Stimulated activated naive CD8-positive, alpha-beta T cell treated with anti-CD3 and anti-CD28 coated beads, Interleukin-15, amount 100 ng/mL, for 72 hours (primary cell): Measurements from ENCODE around the gene FGF10.

ENCODE experiments used
- ATAC-seq: fragments of 150-1000 bp; cut with Tn5 transposase; 2 replicates; pipeline ENCODE4 v1.10.0; 2021; ENCODE audit warnings: mild to moderate bottlenecking, moderate library complexity
- DNase-seq, 2 donors: peaks; one replicate each; pipeline ENCODE4 v3.0.0; 2021 to 2022
- H3K27ac Mint-ChIP-seq, 2 donors: one replicate each; pipeline ENCODE4 v1.8.0; 2022; ENCODE audit warnings: mild to moderate bottlenecking in 2 of 2, mixed read lengths in 2 of 2, moderate library complexity in 2 of 2
- H3K27me3 Mint-ChIP-seq: one replicate; pipeline ENCODE4 v1.8.0; 2022; ENCODE audit warnings: mixed read lengths
- H3K4me1 Mint-ChIP-seq: one replicate; pipeline ENCODE4 v1.8.0; 2022; ENCODE audit warnings: mild to moderate bottlenecking, mixed read lengths
- H3K4me3 Mint-ChIP-seq, 2 donors: one replicate each; pipeline ENCODE4 v1.8.0; 2022; ENCODE audit warnings: mild to moderate bottlenecking in 2 of 2, mixed read lengths in 2 of 2, moderate library complexity in 1 of 2
- H3K9me3 Mint-ChIP-seq, 2 donors: one replicate each; pipeline ENCODE4 v1.8.0; 2022; ENCODE audit warnings: mixed read lengths in 2 of 2

Gene FGF10

DNA sequence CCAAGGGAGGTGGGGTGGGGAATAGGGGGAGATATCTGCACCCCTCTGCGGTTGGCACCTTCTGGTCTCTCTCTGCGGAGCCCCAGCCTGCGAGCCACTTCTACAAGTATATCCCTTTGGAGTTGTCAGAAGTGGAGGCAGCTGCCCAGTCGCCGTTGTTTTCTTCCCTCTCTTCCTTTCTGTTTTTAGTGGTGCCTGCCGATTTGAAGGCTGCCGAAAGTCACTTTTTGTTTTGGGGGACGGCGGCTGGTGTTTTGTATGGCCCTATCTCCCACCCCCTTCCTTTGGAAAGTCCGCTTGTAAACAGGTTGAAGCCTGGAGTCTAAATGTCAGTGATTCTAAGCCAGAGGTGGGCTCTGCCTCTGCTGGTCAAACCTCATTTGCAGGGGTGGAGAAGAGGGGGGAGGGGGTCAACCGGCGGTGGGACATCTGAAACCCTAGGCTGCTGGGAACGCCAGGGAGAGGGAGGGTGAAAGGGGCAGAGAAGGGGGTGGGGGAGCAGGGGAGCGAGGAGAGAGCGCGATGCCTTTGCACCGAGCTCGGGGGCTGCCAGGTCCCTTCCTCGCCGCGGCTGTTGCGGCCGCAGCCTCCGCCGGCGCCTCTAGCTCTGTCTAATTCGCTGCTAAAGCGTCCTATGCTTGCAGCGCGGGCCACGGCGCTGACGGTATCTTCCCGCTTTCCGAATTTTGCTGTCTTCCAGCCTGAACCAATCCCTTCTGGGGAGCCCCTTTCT is at the start of gene FGF10:
FGF10 (minus strand) TSS at position 331 of the 733 bp plus-strand sequence. CDS start 738 bp downstream, outside the sequence.
- peak within 1 kb of the TSS in 1 of 2 donors; percentile 55 for H3K4me3 Mint-ChIP-seq
- H3K4me1 Mint-ChIP-seq, result peaks cover 22% of the 10 kb centered on the region
- H3K27me3 Mint-ChIP-seq, result peaks cover 51% of the 10 kb centered on the region
- no peak for DNase-seq
- H3K9me3 Mint-ChIP-seq, result no peaks in the 10 kb centered on the region
- H3K27ac Mint-ChIP-seq, result peak within 1 kb of the TSS in 1 of 2 donors; percentile 54
- no peak for ATAC-seq

DNA sequence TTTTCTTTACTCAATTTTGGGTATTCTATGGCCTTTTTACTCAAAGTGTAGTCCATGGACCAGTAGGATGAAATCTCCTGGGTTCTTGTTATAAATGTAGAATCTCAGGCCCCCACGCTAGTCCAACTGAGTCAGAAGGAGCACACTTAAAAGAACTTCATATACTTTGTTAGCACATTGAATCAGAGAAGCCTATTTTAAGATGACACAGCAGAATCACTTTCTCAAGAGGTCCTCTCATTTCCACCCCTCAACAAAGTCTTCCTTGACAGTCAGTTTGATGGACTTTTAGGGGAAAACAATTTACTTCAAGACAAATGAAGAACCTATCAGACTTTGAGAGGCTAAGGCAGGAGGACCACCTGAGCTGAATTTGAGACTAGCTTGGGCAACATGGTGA is 37.7 kb upstream of the FGF10 start:
- Mint-ChIP-seq H3K27ac (no peak overlapping the region), H3K4me3 (no peak overlapping the region), H3K27me3 (no peaks in the 10 kb centered on the region), H3K4me1 (no peaks in the 10 kb centered on the region), H3K9me3 (peaks cover 0 to 5% of the 10 kb centered on the region in 2 donors)
- DNase-seq, result no peak
- ATAC-seq, result no peak

GRCh38 chr5:44412286-44412685 is 23.1 kb upstream of the FGF10 start:
- peaks cover 9 to 11% of the 10 kb centered on the region in 2 donors for H3K9me3 Mint-ChIP-seq
- H3K27me3 Mint-ChIP-seq, result no peaks in the 10 kb centered on the region

GRCh38 chr5:44402084-44402483 is 12.9 kb upstream of the FGF10 start:
- no peaks in the 10 kb centered on the region for H3K4me1 Mint-ChIP-seq
- ATAC-seq (peak; percentile 52), DNase-seq (no peak)
- no peak overlapping the region for H3K4me3 Mint-ChIP-seq
- no peak overlapping the region for H3K27ac Mint-ChIP-seq
- H3K9me3 Mint-ChIP-seq, result no peaks in the 10 kb centered on the region
- no peaks in the 10 kb centered on the region for H3K27me3 Mint-ChIP-seq

More at GRCh38 chr5:44412286-44412685, 23.1 kb upstream of the FGF10 start:
- DNase-seq (no peak), ATAC-seq (no peak)
- no peaks in the 10 kb centered on the region for H3K4me1 Mint-ChIP-seq
- no peak overlapping the region for H3K4me3 Mint-ChIP-seq
- H3K27ac Mint-ChIP-seq, result no peak overlapping the region

DNA sequence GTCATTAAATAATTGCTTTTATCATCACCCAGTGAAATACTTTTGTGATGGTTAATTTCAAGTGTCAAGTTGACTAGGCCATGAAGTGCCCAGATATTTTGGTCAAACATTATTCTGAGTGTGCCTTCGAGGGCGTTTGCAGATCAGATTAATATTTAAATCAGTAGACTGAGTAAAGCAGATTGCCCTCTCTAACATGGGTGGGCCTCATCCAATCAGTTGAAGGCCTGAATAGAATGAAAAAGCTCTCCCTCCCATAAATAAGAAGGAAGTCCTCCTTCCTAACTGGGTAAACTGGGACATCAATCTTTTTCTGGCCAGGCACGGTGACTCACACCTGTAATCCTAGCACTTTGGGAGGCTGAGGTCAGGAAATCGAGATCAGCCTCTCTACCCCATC is 12.4 kb upstream of the FGF10 start:
- Mint-ChIP-seq H3K27me3 (no peaks in the 10 kb centered on the region), H3K9me3 (no peaks in the 10 kb centered on the region), H3K4me1 (no peaks in the 10 kb centered on the region), H3K4me3 (no peak overlapping the region), H3K27ac (no peak overlapping the region)
- DNase-seq, result no peak
- no peak for ATAC-seq

GRCh38 chr5:44398382-44398781 is 9.2 kb upstream of the FGF10 start:
- Mint-ChIP-seq H3K4me1 (no peaks in the 10 kb centered on the region), H3K9me3 (peaks cover 0 to 7% of the 10 kb centered on the region in 2 donors)

DNA sequence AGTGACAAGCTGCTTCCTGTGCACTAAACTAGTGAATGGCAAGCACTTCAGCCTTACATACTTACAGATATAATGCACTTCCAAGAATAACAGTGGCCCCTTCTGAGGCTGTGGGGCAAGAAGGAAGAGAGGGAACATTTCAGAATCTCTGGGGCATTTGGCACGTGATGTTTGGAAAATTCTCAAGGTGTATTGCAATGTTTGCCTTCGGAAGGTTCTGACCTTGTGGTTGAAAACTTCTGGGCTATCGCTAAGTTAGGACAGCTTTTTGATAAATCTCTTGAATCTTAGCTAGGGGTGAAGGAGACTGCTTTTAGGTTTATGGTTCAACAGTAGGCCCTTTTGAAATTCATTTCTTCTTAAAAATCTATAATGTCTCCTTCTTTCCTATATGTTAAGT is 7.1 kb upstream of the FGF10 start:
- Mint-ChIP-seq H3K9me3 (peaks cover 0 to 7% of the 10 kb centered on the region in 2 donors), H3K4me3 (no peak overlapping the region), H3K27ac (no peak overlapping the region), H3K27me3 (peaks cover 13% of the 10 kb centered on the region), H3K4me1 (no peaks in the 10 kb centered on the region)
- DNase-seq (no peak), ATAC-seq (no peak)

More at GRCh38 chr5:44398382-44398781, 9.2 kb upstream of the FGF10 start:
- Mint-ChIP-seq H3K27ac (peak overlapping the region in 1 of 2 donors; percentile 12), H3K4me3 (no peak overlapping the region), H3K27me3 (peaks cover 6% of the 10 kb centered on the region)
- ATAC-seq (no peak), DNase-seq (no peak)

DNA sequence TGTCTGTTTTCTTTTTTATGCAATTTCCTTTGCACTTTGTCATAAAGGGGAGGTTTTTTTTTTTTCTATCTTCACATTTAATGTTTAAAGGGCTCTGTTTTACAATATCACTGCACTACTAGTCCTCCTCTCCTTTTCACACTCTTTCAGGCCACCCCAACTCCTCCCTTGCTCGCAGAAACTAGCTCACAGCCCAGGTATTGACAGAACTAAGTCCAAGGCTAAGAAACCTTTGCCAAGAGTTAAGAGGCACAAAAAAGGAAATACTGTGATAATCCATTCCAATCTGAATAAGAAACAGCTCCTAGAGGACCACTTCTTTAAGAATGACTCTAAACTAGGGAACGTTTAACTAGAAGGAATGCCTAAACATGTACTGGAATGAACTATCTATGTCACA is 1.1 kb upstream of the FGF10 start:
- no peak for ATAC-seq
- Mint-ChIP-seq H3K9me3 (peaks cover 0 to 7% of the 10 kb centered on the region in 2 donors), H3K27ac (no peak overlapping the region), H3K27me3 (peaks cover 57% of the 10 kb centered on the region), H3K4me3 (no peak overlapping the region), H3K4me1 (peaks cover 22% of the 10 kb centered on the region)
- DNase-seq, result no peak

DNA sequence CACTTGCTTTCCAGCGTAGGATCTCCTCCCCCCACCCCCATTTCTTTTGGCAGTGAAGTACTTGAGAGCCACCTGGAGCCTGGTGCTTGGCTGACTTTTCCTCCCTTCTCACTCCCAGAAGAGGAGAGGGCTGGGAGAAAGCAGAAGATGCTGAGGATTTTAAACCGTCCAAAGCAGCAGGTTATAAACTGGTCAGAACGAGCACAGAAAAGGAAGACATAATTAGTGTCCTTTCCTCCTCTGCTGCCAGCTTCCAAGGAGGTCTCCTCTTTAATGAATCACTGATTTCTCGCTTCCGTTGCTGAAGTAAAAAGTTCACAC is 563 bp upstream of the FGF10 start:
- no peak for DNase-seq
- ATAC-seq, result no peak

GRCh38 chr5:44388321-44389089 is 715 bp downstream of the FGF10 start:
- H3K27ac Mint-ChIP-seq, result no peak overlapping the region
- no peak for DNase-seq
- no peak for ATAC-seq

More for the DNA sequence above, 563 bp upstream of the FGF10 start:
- H3K9me3 Mint-ChIP-seq, result peaks cover 0 to 1% of the 10 kb centered on the region in 2 donors
- peak overlapping the region in 1 of 2 donors; percentile 54 for H3K27ac Mint-ChIP-seq
- peak overlapping the region in 1 of 2 donors; percentile 55 for H3K4me3 Mint-ChIP-seq
- peaks cover 22% of the 10 kb centered on the region for H3K4me1 Mint-ChIP-seq
- H3K27me3 Mint-ChIP-seq, result peaks cover 52% of the 10 kb centered on the region

GRCh38 chr5:44387921-44388320 is 1.3 kb downstream of the FGF10 start:
- Mint-ChIP-seq H3K9me3 (no peaks in the 10 kb centered on the region), H3K27ac (no peak overlapping the region), H3K27me3 (peaks cover 51% of the 10 kb centered on the region), H3K4me3 (no peak overlapping the region), H3K4me1 (peaks cover 22% of the 10 kb centered on the region)
- DNase-seq, result no peak
- ATAC-seq, result no peak

More at GRCh38 chr5:44388321-44389089, 715 bp downstream of the FGF10 start:
- H3K4me1 Mint-ChIP-seq, result peaks cover 22% of the 10 kb centered on the region
- no peaks in the 10 kb centered on the region for H3K9me3 Mint-ChIP-seq
- peaks cover 51% of the 10 kb centered on the region for H3K27me3 Mint-ChIP-seq
- peak overlapping the region in 1 of 2 donors; percentile 17 for H3K4me3 Mint-ChIP-seq

- no peak overlapping the region for H3K4me3 Mint-ChIP-seq
- peaks cover 51% of the 10 kb centered on the region for H3K27me3 Mint-ChIP-seq
- no peak for ATAC-seq
- no peak overlapping the region for H3K27ac Mint-ChIP-seq
- no peaks in the 10 kb centered on the region for H3K9me3 Mint-ChIP-seq
- DNase-seq, result no peak
- H3K4me1 Mint-ChIP-seq, result peaks cover 22% of the 10 kb centered on the region
These were observed 1.8 kb downstream of the FGF10 start for GRCh38 chr5:44387406-44387805.

GRCh38 chr5:44385291-44385900 is 3.8 kb downstream of the FGF10 start:
- Mint-ChIP-seq H3K4me1 (peaks cover 20% of the 10 kb centered on the region), H3K9me3 (no peaks in the 10 kb centered on the region), H3K4me3 (no peak overlapping the region), H3K27me3 (peaks cover 37% of the 10 kb centered on the region), H3K27ac (no peak overlapping the region)
- no peak for ATAC-seq
- DNase-seq, result no peak

DNA sequence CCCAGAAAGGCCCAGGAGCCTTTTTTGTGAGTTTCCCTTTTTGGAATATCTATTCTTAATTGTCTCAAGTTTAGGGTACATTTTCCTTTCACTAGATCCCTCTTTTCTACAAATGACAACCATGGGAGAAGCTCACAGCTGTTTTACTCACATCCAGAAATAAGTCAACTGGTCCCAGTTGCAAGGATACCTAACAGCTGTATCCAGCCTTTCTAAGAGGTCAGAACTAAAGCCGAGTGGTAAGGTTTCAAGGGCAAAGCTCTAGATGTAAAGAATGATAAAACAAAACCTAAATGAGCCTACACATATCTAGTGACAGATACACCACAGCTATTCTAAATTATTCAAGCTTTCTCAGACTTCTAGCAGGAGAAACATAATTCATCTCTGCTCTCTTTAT is 4.4 kb downstream of the FGF10 start:
- Mint-ChIP-seq H3K9me3 (peaks cover 0 to 1% of the 10 kb centered on the region in 2 donors), H3K4me1 (peaks cover 14% of the 10 kb centered on the region), H3K27ac (no peak overlapping the region), H3K4me3 (no peak overlapping the region), H3K27me3 (peaks cover 31% of the 10 kb centered on the region)
- no peak for DNase-seq
- no peak for ATAC-seq

GRCh38 chr5:44382894-44383293 is 6.3 kb downstream of the FGF10 start:
- Mint-ChIP-seq H3K9me3 (peaks cover 0 to 5% of the 10 kb centered on the region in 2 donors), H3K4me3 (no peak overlapping the region), H3K4me1 (no peaks in the 10 kb centered on the region), H3K27me3 (peaks cover 12% of the 10 kb centered on the region), H3K27ac (no peak overlapping the region)
- ATAC-seq (no peak), DNase-seq (no peak)

- Mint-ChIP-seq H3K27ac (no peak overlapping the region), H3K27me3 (no peaks in the 10 kb centered on the region), H3K4me1 (no peaks in the 10 kb centered on the region), H3K4me3 (no peak overlapping the region), H3K9me3 (peaks cover 10 to 11% of the 10 kb centered on the region in 2 donors)
- DNase-seq (no peak), ATAC-seq (no peak)
These were observed 12.2 kb downstream of the FGF10 start for GRCh38 chr5:44377057-44377456.
